C4-2B (cell line): Measurements from ENCODE around the gene TBX4.

ENCODE experiments used
- CTCF ChIP-seq: fragments of 450-650 bp; conservative IDR thresholded peaks from 2 replicates; pipeline ENCODE4 v1.5.1; 2017; ENCODE audit warnings: mild to moderate bottlenecking
- ZFX ChIP-seq: fragments of 450-650 bp; IDR thresholded peaks from 2 replicates; pipeline ENCODE4 v1.6.1; 2017

- TF ChIP-seq CTCF (no peak), ZFX (peak; percentile 48; the same call in 1 of the 2 replicates)
These were observed 503 bp upstream of the TBX4 start for GRCh38 chr17:61451538-61452300.
